Lower leg skin (tissue), 3 donors: ENCODE measurements around the gene ABRACL.

Source experiments
- POLR2A ChIP-seq, 2 donors: fragments of 450-650 bp; IDR thresholded peaks; one replicate each; pipeline ENCODE4 v1.6.1; 2016 to 2017; ENCODE audit warnings: antibody characterized with exemption in 2 of 2, mild to moderate bottlenecking in 1 of 2, moderate library complexity in 1 of 2
- TF ChIP-seq, protein P1 (sequence below), 3 donors: fragments of 450-650 bp; IDR thresholded peaks; one replicate each; pipeline ENCODE4 v1.5.1; 2016; ENCODE audit warnings: antibody characterized with exemption in 3 of 3, mild to moderate bottlenecking in 3 of 3, moderate library complexity in 2 of 3

DNA sequence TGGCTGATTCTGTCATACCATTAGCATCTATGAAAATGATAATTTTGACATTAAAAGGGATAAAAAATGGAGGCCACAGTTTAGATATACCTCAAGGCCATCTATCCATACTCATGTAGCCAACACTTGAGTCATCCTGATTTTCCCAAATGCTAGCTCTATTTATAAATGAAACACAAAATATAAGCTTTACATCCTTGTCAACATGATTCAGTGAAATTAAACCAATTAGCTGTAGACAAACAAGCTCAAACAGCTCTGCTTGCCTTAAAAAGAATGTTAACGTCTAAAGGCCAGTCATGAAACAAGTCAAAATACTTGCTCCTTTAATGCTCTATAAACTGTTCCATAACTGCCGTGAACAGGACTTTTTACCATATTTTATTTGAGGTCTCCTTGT lies 40.3 kb downstream of the ABRACL start:
- TF ChIP-seq, protein P1, sequence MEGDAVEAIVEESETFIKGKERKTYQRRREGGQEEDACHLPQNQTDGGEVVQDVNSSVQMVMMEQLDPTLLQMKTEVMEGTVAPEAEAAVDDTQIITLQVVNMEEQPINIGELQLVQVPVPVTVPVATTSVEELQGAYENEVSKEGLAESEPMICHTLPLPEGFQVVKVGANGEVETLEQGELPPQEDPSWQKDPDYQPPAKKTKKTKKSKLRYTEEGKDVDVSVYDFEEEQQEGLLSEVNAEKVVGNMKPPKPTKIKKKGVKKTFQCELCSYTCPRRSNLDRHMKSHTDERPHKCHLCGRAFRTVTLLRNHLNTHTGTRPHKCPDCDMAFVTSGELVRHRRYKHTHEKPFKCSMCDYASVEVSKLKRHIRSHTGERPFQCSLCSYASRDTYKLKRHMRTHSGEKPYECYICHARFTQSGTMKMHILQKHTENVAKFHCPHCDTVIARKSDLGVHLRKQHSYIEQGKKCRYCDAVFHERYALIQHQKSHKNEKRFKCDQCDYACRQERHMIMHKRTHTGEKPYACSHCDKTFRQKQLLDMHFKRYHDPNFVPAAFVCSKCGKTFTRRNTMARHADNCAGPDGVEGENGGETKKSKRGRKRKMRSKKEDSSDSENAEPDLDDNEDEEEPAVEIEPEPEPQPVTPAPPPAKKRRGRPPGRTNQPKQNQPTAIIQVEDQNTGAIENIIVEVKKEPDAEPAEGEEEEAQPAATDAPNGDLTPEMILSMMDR (IDR thresholded peaks at IDR 0.05), result no peak
- no peak for TF ChIP-seq POLR2A (IDR thresholded peaks at IDR 0.05)
